NCI-H2171 (cell line): Measurements from ENCODE around the gene FAM241B.

Source experiments
- DNase-seq: peaks from one replicate; lab custom pipeline; 2025; lab: John Stamatoyannopoulos, UW

FAM241B gene, protein sequence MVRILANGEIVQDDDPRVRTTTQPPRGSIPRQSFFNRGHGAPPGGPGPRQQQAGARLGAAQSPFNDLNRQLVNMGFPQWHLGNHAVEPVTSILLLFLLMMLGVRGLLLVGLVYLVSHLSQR

DNA sequence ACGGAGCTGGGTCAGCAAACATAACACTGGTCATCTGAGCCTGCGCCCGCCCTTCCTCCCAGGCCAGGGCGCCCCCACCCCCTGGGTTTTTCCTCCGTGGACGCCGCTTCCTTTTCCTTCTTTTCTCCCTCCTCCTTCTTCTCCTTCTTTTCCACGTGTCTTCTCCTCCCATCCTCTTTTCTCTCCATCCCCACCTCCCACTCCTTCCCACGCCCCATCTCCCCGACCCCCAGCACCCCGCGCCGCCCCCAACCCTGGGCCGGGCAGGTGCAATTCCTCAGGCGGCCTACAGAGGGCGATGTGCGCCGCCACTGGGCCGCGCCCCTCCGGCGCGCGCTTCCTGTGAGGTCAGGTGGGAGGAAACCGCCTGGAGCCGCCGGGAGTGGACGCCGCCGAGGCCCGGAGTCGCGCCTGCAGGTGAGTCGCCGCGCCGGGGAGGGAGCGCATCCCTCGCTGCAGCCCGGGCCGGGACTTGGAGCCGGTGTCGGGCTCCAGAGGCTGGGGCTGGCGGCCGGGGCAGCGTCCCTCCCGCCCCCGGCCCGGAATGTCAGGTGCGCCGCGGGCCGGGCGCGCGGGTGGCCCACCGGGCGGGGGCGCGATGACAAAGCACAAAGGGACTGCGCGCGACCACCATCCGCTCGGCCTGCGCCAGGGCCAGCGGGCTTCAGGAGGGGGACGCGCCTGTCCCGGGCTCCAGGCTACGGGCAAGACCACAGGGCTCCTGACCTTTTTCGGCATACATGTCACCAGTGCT lies at the start of gene FAM241B:
Gene FAM241B (plus strand): TSS at position 351 of the 754 bp plus-strand sequence. CDS start 1,497 bp downstream, outside the sequence.
- DNase-seq, result peak; percentile 32

DNA sequence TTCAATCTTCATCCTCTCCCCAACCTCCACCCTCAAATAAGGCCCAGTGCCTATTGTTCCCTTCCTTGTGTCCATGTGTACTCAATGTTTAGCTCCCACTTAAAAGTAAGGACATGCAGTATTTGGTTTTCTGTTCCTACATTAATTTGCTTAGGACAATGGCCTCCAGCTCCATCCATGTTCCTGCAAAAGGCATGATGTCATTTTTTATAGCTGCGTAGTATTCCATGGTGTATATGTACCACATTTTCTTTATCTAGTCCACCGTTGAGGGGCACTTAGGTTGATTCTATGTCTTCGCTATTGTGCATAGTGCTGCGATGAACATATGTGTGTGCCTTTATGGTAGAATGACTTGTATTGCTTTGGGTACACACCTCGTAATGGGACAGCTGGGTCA lies 49.6 kb upstream of the FAM241B start:
- DNase-seq, result no peak

DNA sequence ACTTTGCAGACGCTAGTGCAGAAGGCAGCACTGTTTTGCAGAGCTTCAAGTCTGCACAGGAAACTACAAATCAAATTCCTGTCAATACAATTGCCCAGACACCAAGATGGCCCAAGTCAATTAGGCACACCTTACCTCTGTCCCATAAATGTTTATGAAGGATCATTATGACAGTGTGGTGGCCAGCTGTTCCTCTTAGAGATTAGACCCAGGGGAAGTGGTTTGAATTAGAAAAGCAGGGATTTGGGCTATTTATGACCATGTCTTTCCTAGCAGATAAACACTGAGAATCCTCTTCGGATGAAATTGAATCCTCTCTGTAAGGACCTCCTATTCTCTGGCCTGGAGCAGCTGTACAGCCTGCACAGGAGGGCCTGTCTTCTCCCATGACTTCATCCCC lies 46.9 kb upstream of the FAM241B start:
- no peak for DNase-seq

- no peak for DNase-seq
These were observed 45.4 kb upstream of the FAM241B start for GRCh38 chr10:69584624-69585023.

GRCh38 chr10:69588358-69588757 lies 41.7 kb upstream of the FAM241B start:
- no peak for DNase-seq

GRCh38 chr10:69600761-69601330 lies 29.2 kb upstream of the FAM241B start:
- no peak for DNase-seq

- DNase-seq, result no peak
These were observed 21.0 kb upstream of the FAM241B start for GRCh38 chr10:69609077-69609476.

DNA sequence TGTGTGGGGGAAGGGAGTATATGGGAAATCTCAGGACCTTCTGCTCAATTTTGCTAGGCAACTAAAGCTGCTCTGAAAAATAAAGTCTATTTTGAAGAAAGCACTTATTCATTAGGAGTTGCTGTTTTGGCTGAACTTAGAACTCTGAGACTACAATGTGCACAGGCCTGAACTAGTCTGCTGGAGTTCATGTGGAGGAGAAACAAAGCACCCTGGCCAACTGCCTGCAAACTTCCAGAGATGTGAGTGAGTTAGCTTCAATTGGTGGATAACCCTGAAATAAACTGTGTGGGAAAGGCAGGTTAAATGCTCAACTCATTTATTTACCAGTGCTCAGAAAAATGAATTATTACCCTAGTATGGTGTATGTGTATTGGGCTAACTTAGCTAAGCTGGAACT lies 17.3 kb upstream of the FAM241B start:
- no peak for DNase-seq

GRCh38 chr10:69614130-69614529 lies 15.9 kb upstream of the FAM241B start:
- no peak for DNase-seq

DNA sequence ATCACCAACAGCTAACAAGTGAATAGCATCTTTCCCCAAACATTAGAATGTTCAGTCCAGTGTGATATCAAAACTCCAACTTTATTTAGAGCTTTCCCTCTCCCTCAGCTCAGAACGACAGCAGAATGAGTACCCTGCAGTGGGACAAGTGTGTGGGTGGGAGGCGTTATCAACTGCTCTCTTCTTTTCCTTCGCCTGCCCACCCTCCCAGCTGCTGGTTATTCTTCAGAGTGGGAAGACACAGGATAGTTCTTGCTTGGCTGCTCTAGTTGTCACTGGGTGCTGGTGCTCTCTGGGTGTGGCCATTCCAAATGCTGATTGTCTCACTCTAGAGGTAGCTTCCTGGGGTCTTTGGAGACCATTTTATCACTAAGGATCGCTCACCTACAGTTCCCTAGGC lies 13.7 kb upstream of the FAM241B start:
- DNase-seq, result no peak

DNA sequence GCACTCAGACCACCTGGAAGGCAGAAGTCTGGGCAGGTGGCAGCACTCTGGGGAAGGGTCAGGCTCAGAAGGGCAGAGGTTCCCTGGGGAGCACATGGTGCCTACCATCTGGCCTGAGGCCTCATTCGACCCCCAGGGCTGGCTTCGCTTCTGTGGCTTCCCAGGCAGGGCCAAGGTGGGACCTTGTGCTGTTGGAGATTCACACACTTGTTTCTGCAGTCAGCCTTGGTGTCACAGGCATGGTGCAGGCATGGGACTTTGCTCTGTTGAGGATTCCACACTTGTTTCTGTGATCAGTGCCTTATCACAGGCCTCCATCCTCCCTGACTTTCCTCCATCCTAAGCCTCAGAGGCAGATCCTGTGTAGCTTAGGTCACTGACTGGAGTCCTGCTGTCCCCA lies 11.3 kb upstream of the FAM241B start:
- DNase-seq, result no peak

- DNase-seq, result no peak
These were observed 10.4 kb upstream of the FAM241B start for GRCh38 chr10:69619626-69620025.

DNA sequence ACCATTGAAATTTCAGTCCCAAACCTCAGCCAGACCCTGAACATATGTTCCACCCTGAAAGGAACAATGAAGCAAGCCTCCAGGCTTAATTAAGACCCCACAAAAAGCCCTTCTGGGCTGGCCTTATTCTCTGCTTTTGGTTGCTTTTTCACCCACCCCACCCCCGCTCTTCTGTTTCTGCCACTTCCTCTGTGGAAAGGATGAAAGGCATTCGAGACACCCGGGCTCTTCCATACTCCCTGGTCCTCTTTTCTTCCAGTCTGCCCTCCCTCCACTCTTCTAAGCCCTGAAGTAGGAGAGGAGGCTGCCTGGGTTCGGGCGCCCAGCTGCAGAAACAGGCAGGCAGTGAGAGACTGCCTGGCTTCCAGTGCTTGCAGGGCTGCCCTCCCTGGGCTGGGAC lies 9.4 kb upstream of the FAM241B start:
- no peak for DNase-seq

GRCh38 chr10:69624245-69624786 lies 5.7 kb upstream of the FAM241B start:
- no peak for DNase-seq

DNA sequence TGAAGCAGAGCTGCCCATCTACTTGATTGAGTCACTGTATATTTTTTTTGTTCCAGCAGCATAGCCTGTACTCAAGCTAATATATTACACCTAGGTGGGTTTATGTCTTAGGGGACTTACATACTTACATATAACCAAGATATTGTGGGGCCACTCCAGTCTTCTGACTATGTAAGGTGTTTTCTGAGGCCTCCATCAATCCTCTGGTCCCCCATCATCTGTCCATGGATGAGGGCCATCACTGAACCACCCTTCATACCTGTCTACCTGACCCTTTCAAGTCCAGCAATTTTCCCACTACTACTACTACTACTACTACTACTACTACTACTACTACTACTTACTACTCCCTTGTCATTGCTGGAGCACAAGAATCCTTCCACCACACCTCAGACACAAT lies 3.2 kb upstream of the FAM241B start:
- DNase-seq, result no peak

- DNase-seq, result no peak
These were observed 1.2 kb upstream of the FAM241B start for GRCh38 chr10:69628891-69629290.

DNA sequence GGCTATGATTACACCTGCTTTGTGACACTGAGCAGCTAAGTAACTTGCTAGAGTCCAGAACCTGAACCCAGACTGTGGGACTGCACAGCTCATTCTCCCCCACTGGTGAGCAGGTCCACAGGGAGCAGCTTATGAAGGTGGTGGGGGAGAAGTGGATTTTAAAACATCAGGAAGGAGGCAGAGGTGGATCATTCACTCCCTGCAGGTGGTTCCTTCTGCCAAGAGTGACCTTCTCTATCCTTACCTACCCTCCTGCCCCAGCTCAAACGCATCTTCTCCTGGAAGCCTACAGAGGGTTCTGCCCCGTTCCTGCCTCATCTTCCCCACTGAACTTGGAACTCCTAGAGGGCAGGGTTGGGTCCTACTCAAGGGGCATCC lies 539 bp upstream of the FAM241B start:
- no peak for DNase-seq

GRCh38 chr10:69630651-69631400 lies 779 bp downstream of the FAM241B start:
- no peak for DNase-seq

DNA sequence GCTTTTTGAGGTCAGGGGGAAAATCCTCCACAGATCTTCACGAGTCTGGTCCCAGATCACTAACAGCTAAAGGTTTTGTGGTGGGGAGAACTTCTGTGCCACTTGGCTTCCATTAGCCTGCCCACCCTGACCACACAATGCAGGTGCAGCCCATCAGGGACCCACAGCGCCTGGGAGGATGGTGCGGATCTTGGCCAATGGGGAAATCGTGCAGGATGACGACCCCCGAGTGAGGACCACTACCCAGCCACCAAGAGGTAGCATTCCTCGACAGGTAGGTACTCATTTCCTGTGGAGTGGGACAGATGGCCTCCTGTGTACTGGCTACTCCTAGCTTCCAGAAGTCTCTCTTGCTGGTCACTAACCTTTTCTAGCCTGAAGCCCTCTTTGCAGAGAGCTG lies 1.5 kb downstream of the FAM241B start:
- DNase-seq, result no peak

- DNase-seq, result no peak
These were observed 2.6 kb downstream of the FAM241B start for GRCh38 chr10:69632516-69633199.

- no peak for DNase-seq
These were observed 3.9 kb downstream of the FAM241B start for GRCh38 chr10:69633673-69634635.
